DND-41 (cell line): ENCODE results near the gene TNN.

Source experiments
- EZH2 ChIP-seq: IDR thresholded peaks from 3 replicates; pipeline ENCODE4 v1.6.1; 2012; ENCODE audit warnings: borderline replicate concordance, low read depth, mild to moderate bottlenecking, moderate library complexity, low read length, inconsistent platforms; ENCODE audit not compliant: severe bottlenecking
- TF ChIP-seq, protein P1 (sequence below): IDR thresholded peaks from 2 replicates; pipeline ENCODE4 v1.5.1; 2012; ENCODE audit warnings: borderline replicate concordance, low read length, moderate library complexity, mild to moderate bottlenecking; ENCODE audit not compliant: poor library complexity, severe bottlenecking; ENCODE audit errors: extremely low read depth

DNA sequence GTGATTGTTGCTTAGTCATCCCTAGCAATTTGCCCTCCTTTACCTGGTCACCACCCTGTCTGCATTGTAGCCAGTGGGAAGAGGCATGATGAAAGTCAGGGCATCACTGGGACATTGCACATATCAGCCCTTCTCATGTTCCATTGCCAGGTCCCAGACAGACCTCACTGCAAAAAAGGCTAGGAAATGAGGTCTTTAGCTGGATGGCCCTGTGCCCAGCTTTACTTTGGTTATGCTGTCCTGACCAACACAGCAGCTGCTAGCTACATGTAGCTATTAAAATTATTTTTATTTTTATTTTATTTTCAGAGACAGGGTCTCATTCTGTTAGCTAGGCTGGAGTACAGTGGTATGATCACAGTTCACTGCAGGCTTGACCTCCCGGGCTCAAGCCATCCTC is 52.9 kb downstream of the TNN start:
- TF ChIP-seq, protein P1, sequence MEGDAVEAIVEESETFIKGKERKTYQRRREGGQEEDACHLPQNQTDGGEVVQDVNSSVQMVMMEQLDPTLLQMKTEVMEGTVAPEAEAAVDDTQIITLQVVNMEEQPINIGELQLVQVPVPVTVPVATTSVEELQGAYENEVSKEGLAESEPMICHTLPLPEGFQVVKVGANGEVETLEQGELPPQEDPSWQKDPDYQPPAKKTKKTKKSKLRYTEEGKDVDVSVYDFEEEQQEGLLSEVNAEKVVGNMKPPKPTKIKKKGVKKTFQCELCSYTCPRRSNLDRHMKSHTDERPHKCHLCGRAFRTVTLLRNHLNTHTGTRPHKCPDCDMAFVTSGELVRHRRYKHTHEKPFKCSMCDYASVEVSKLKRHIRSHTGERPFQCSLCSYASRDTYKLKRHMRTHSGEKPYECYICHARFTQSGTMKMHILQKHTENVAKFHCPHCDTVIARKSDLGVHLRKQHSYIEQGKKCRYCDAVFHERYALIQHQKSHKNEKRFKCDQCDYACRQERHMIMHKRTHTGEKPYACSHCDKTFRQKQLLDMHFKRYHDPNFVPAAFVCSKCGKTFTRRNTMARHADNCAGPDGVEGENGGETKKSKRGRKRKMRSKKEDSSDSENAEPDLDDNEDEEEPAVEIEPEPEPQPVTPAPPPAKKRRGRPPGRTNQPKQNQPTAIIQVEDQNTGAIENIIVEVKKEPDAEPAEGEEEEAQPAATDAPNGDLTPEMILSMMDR, result no peak
- no peak for TF ChIP-seq EZH2
